HG02885 (cell line): ENCODE measurements around the gene MDP1.
"Not testable (repeated sequence)": the region's sequence is repeated elsewhere in the genome, so short reads cannot be mapped to it uniquely, and the experiment has no call there.

Source experiments
- ATAC-seq: cut with Tn5 transposase; IDR thresholded peaks from one replicate; pipeline ENCODE4 v1.9.1; 2021; ENCODE audit warnings: mild to moderate bottlenecking; ENCODE audit not compliant: unreplicated experiment, poor library complexity

MDP1 gene

DNA sequence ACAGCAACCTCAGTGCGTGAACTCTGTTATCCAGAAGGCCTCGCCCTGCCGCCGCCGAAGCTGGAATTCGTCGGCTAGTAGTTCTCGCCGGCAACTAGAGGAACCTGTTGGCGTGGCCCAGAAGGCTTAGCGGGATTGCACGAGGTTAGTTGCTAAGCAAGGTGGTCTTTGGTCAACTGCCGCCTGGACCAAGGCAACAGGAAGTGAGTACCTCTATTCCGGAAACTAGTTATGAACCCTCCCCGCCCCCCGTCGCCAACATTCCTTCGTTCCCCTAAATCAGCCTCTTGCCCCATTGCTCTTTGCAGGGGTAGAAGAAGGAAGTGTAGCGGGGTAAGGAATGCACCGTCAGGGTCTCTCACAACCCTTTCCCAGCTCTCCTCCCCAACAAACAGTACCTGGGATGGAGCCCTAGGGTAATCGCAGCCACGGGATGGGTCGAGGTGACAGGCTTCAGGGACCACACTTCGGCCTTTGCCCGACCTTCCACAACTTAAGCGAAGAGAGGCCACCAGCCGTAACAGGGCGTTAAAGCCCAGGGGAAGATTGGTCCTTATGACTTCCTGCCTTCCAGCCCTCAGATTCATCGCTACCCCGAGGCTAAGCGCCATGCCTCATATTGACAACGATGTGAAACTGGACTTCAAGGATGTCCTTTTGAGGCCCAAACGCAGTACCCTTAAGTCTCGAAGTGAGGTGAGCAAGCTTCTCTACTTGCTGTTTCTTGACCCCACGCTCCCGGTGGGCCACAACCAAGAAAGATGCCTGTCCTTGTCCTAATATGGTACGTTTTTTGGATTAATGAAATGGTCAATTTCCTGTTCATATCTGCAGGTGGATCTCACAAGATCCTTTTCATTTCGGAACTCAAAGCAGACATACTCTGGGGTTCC, 17.0 kb upstream of the MDP1 start, which contains the start of gene GMPR2:
GMPR2 (plus strand) TSS at position 285 of the 893 bp plus-strand sequence; CDS start at position 610, 325 bp downstream.
- ATAC-seq: peak; percentile 67

DNA sequence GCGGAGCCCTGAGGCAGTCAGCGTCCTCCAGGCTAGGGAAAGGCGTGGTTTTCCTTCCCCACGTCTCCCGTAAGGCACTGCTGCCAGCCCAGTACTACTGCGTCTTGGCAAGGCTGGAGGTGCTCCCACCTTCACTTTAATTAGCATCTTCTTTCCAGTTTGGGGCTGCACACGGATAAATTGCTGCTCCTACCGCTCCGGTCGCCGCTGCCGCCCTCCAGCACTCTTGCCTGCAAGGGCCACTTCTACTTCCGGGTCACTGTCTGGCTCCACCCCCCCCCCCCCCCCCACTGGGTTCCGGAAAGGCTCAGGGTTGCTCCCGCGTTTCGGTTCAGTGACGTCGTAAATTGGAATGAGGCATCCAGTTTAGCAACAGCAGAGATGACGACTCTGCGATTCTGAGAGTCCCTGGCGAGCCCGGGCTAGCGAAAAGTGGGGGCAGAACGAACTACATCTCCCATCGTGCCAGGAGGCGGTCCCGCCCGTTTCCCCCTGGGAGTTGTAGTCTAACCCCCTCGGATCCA, 16.3 kb upstream of the MDP1 start, which contains the start of gene NEDD8:
NEDD8 (minus strand) TSS at position 247 of the 524 bp plus-strand sequence; CDS start at position 147, 100 bp downstream.
- peak; percentile 81 for ATAC-seq

DNA sequence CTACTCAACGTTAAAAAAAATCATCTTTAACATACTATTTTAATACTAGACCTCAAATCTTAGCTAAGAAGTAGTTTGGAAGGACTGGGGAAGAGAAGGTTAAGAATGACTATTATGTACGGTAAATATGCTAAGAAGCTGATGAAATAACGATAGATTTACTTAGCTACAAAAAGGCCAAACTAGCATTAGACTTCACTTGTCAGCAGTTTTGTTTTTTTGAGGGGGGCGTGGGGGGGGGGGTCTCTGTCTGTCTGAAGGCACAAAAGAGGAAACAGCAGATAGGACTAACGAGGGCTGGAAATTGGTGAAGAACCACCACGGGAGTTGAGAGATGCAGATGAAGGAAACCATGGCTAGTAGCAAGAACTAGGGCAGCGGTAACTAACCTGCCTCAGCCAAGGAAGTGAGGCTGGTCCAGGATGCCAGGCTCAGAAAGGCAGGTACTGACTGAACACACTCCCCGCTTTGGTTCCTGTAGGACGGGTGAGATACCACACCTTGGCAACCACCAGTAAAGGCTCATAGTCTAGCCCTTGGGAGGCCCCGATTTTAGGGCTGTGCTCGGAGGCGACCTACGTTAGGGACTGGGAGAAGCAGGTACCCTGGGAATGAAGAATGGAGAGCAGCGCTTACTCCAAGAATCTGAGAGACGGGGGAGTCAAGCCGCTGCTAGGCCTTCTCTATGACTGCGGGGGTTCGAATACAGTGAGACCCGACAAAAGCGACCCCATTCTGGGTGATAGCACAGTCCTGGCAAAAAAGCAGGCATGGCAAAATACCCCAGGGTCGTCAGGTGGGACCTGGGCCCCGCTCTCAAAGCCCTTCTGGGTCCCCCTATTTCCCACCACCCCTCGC, 15.6 kb upstream of the MDP1 start:
- ATAC-seq: peak; percentile 10

DNA sequence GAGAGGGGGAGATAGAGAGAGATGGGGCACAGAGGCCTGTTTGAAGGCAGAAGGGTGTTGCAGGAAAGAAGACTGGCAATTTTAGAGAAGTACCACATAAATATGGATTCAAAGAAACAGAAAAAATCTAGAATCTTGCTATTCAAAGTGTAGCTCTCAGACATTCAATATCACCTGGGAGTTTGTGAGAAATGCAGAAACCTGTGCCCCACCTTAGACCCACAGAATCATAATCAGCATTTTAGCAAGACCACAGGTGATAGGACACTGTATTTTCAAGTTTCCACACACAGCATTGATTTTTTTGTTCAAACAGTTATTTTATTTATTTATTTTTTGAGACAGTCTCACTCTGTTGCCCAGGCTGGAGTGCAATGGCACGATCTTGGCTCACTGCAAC, 13.0 kb upstream of the MDP1 start:
- no peak for ATAC-seq

DNA sequence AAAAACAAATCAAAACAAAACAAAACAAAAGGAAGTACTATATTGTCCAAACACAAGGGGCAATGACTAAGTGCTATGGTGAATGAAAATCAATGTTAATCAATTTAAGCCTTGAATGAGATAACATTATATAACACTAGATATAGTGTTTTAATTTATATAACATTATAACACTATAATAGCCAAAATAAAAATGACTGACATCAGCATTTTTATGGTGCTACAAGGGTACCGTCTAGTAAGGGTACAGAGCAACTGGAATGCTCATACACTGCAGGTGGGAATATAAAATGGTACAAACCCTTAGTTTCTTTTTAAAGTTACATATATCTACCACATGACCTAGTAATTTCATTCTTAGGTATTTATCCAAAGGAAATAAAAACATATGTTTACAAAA, 10.6 kb upstream of the MDP1 start:
- no peak for ATAC-seq

DNA sequence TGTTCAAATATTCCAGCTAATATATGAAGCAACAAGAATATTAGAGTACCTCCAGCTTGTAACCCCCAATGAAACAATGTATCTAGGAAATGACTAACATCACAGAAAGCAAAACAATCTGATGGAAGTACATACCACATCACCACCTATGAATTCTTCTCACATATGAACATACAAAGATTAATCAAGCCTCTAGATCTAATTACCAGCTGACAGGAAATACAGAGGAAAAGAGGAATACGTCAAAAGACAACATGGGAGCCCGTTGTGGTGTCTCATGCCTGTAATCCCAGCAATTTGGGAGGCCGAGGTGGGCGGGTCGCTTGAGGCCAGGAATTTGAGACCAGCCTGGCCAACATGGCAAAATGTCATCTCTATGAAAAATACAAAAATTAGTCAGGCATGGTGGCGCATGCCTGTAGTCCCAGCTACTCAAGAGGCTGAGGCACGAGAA, 8.8 kb upstream of the MDP1 start:
- no peak for ATAC-seq

DNA sequence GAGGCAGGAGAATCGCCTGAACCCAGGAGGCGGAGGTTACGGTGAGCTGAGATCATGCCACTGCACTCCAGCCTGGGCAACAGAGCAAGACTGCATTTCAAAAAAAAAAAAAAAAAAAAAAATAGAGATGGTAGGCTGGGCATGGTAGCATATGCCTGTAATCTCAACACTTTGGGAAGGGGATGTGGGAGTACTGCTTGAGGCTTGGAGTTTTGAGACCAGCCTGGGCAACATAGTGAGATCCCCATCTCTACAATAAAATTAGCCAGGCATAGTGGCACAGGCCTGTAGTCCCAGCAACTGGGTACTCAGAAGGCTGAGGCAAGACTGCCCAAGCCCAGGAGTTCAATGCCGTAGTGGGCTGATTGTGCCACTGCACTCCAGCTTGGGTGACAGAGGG, 7.1 kb upstream of the MDP1 start:
- not testable (repeated sequence) for ATAC-seq

DNA sequence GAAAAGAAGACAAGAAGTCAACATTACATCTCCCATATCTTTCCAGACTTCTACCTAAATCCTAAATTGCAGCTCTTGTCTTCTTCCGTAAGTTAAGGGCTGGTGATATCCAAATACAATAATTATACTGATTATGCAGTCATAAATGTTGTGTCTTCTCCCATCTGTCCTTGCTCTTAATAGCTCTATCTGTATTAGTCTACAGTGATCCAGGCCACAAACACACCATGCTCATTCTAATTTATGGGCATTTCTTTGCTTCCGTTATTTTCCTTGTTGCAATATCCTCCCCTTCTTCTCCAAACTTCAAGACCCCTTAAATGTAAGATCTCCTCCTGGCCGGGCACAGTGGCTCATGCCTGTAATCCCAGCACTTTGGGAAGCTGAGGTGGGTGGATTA, 3.7 kb upstream of the MDP1 start:
- no peak for ATAC-seq

DNA sequence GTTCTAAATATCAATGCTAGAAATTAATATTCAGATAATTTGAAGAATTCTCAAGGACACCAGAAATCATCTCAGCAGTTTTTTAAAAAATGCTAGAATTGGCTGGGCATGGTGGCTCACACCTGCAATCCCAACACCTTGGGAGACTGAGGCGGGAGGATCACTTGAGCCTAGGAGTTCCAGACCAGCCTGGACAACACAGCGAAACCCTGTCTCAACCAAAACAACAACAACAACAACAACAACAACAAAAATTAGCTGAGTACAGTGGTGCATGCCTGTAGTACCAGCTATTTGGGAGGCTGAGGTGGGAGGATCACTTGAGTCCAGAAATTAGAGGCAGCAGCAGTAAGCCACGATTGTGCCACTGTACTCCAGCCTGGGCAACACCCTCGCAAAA, 3.2 kb upstream of the MDP1 start:
- no peak for ATAC-seq

DNA sequence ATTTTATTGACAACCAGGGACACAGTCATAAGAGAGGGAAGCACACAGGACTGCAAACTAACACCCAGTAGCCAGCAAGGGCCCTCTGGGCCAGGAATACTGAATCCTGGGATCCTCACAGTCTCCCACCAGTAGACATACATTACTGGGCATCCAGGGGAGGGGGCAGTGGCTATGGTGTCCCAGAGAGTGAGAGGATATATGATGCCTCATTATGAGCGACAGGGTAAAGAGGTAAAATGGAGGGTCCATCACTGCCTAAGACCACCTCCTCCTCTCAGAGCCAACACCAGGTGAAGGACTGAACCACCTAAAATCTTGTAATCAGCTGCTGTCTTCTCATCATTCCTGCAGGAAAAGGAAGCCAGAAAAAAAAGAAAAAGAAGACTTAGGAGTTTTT, 1.0 kb upstream of the MDP1 start:
- not testable (repeated sequence) for ATAC-seq

DNA sequence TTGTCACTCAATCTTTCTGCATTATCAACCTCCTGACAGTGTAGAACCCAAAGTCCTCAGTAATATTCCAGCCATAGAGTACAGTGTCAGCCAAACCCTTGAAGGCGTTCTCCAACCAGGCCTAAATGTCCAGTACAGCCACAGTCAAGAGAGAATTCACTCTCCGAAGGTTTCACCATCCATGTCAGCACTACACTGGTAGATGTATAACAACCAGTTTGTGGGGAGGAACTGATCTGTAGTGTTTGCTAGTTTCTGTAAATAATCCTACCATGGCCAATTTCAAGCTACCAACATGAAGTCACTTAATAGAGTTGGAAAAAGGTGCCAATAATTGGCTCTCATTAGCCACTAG, 456 bp upstream of the MDP1 start:
- no peak for ATAC-seq

DNA sequence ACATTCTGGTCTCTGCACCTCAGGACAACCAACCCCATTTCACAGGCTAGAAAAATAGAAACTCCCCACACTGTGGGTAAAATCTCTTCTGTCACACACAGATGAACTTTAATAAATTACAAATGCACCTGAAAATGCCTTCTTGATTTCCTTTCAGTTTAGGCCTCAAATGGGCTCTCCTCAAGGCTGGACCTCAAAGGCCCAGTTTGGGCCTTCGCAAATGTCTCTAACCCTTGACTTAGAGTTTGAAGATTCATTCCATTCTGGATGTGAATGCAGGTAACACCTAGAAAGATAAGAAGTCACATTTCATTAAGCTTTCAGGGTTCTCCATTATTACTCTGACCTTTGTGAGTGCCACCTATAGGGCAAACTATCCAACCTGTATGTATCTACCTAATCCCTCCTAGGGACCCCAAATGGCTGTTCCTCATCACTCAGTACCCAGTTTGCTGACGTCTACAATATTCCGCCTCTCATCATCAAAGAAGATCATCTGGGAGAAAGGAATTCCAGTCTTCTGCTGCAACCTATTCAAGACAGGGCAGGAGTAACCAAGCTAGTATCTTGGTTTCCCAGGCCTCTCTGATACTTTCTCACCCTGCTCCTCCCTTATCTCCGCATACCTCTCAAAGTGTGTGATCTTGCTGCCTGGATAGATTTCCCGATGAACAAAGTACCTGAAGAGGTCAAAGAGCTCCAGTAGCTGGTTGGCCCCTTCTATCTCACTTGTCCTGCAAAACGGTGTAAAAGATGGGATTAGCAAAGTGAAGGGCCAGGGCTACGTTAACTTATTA, 1.8 kb downstream of the MDP1 start:
- ATAC-seq: no peak

DNA sequence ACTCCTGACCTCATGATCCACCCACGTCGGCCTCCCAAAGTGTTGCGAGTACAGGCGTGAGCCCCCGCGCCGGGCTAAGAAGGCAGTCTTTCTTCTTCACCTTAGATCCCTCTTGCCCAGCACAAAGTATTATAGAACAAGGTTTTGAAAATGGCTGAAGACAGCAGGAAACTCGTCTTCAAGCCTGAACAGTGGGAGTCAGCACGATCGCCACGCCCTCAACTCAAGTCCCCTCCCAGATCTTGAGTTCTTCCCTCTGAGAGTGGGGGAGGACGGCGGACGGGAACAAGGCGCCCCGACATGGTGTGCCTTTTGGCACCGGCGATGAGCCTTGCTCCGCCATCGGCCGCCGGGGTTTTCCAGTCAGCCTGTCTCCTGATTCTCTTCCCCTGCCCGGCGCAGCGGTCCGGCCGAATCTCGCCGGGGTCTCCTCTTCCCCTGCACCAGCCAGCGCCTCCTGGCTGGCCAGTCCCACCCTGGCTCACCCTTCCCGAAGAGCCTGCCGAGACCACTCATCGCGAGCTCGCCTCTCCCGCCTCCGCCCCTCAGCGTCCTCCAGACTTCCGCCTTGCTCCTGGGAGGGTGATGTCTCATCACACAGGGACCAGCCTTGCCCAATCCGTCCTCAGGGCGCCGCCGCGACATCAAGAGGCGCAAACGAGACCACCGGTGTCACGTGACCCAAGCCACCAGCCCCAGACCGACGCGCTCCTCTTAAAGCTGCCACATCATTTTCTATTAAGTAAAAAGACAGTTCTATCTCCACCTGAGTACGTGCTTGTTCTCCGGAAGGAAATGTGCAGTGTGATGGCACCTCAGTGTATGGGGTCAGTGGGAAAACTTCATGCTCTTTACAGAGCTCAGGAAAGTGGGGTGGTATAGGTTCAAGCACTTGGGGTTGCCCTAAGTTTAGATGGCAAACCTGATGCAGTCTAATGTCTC, 2.7 kb downstream of the MDP1 start, which contains the start of gene CHMP4A:
CHMP4A (minus strand) TSS at position 565 of the 942 bp plus-strand sequence; CDS start at position 516, 49 bp downstream.
- peak; percentile 84 for ATAC-seq

DNA sequence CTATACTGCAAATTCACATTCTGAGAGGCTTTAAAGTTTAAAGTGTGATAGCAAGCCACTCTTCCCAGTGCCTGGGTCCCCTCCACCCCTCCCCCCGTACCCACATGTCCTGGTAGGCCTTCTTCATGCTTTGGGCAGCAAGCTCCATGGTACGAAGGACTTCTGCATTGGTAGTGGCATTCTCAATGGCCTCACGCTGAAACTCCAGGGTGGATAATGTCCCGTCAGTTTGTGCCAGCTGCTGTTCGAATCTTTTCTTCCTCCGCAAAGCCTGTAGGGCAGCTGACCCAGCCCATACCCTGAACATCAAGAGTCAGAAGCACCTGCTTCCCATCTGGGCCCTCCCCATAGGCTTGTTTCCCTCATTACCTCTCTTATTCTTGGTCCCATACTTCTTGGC, 4.6 kb downstream of the MDP1 start:
- ATAC-seq: no peak

DNA sequence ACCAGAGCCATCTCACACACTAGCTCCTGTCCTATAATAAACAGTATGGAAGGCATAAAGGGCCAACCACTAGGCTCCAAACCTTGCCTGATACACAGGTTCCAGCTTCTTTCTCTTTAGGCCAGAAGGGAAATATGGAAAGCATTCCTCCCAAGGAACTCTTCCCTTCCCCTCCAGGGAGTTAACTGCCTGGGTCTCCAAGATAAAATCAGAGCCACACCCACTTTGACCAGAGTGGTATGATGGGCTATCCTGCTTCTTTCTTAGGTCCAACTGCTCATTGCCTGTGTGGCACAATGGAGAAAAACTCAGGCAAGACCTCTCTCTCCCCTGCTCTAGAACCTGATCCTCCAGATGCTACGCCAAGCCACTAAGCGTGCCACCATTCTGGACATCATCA, 8.2 kb downstream of the MDP1 start:
- ATAC-seq: no peak

DNA sequence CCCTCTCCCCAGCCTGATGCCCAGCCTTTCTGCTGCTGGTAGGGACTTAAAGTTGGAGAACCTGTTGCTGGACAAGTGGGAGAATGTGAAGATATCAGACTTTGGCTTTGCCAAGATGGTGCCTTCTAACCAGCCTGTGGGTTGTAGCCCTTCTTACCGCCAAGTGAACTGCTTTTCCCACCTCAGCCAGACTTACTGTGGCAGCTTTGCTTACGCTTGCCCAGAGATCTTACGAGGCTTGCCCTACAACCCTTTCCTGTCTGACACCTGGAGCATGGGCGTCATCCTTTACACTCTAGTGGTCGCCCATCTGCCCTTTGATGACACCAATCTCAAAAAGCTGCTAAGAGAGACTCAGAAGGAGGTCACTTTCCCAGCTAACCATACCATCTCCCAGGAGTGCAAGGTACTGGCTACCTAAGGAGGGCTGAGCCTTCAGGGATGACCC, 8.7 kb downstream of the MDP1 start:
- no peak for ATAC-seq

DNA sequence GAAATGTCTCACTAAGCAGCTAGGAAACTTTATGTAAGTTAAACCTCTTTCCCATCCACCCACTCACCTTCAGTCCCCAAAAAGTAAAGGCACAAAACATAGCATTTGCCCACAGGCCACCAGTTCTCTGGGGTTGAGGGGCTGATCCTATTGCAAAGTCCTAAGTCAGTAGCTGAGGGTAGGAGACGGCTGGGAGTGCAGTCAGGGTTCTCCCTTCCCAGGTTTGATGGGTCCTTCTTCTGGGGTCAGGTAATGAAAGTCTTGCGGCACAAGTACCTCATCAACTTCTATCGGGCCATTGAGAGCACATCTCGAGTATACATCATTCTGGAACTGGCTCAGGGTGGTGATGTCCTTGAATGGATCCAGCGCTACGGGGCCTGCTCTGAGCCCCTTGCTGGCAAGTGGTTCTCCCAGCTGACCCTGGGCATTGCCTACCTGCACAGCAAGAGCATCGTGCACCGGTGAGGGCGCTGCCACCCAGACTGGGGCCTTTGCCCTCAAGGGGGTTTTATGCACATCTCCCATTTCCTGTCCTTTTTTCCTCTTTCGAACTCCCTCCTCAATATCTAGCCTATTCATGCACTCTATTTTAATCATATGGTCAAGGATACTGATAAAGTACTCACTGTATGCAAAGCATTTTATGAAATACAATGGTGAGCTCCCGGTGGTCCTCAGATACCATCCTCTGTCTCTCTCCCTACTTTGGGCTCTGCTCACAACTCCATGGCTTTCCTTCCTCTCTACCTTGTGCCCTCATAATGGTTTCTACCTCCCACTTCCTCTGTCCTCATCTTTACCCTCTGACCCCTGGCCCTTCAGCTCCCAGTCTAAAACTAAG, 9.4 kb downstream of the MDP1 start:
- ATAC-seq: no peak
